HUES6 (cell line): ENCODE results near the gene SFMBT2.

Source experiments
- H3K27ac ChIP-seq: 2 replicates; pipeline ENCODE4 v1.7.0; 2013; ENCODE audit warnings: low read depth, mild to moderate bottlenecking, low read length, inconsistent platforms
- H3K27me3 ChIP-seq: 2 replicates; pipeline ENCODE4 v1.6.1; 2013; ENCODE audit warnings: low read length; ENCODE audit not compliant: control insufficient read depth, insufficient read depth
- H3K36me3 ChIP-seq: 2 replicates; pipeline ENCODE4 v1.6.1; 2013; ENCODE audit warnings: low read length; ENCODE audit not compliant: control insufficient read depth, insufficient read depth
- H3K4me1 ChIP-seq: 2 replicates; pipeline ENCODE4 v1.6.1; 2013; ENCODE audit warnings: low read length; ENCODE audit not compliant: control insufficient read depth, insufficient read depth
- H3K4me3 ChIP-seq: 2 replicates; pipeline ENCODE4 v1.5.1; 2013; ENCODE audit warnings: low read depth, low read length
- H3K9ac ChIP-seq: one replicate; pipeline ENCODE4 v1.6.1; 2013; ENCODE audit warnings: mild to moderate bottlenecking, low read length
- H3K9me3 ChIP-seq: 2 replicates; pipeline ENCODE4 v1.6.1; 2013; ENCODE audit warnings: low read depth, low read length; ENCODE audit not compliant: control insufficient read depth, insufficient read depth

The SFMBT2 gene

DNA sequence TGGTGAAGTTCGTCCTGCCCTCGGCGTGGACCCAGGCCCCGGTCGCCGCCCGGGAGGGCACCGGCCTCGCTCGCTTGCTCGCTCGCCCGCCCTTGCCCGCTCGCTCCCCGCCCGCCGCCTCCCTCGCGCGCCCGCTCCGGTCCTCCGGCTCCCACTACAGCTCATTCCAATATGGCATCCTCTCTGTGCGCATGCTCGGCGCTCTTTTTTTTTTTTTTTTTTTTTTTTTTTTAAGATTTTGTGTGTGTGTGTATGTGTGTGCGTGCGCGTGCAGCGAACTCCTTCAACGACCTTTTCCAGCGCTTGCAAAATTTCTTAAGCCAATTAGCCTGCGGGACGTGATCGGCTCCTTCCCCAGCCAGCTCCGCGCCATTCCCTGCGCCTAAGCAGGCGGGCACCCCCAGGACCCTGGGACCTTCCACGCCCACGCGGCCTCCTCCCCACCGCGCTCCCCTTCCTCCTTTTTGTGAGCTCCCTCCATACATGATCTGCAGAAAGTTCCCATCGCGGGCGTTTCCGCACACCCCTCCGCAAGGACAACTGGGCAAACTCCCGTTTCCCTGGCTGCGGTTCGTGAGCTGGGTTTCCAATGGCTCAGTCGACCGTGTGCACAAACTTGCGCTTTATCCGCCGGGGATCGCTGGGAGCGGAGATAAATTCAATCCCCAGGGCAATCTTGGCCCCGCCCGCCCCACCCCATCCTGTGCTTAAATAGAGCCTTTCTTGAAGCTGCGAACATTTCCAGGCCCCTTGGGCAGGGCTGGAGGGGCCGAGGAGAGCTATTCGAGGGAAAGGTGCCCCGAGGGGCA, at the start of gene SFMBT2:
Gene SFMBT2, minus strand, starts transcription at position 173 of the 809 bp plus-strand sequence. CDS start 29,136 bp downstream, outside the sequence.
- peaks cover 86% of the 10 kb centered on the region for H3K27me3 ChIP-seq
- H3K36me3 ChIP-seq = no peaks in the 10 kb centered on the region
- H3K9ac ChIP-seq = peak within 1 kb of the TSS; percentile 72
- peak within 1 kb of the TSS; percentile 96 for H3K4me3 ChIP-seq
- H3K27ac ChIP-seq = no peak within 1 kb of the TSS
- H3K4me1 ChIP-seq = peaks cover 25% of the 10 kb centered on the region
- no peaks in the 10 kb centered on the region for H3K9me3 ChIP-seq

DNA sequence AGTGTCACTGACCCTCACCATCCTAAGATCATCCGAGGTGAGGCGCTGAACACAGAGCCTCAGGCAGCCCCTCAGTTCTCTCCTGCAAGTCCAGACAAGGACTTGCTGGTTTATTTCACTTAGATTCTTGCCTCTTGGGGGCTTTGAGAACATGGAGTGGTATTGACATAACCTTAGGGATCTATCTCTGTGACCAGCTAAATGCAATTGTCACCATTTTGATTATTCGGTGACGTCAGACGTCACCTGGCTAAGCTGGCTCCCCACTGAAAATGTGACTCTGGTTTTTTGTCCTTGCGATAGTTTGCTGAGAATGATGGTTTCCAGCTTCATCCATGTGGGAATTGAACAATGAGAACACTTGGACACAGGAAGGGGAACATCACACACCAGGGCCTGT, 49.2 kb upstream of the SFMBT2 start:
- peaks cover 6% of the 10 kb centered on the region; the same call in 1 of the 2 replicates for H3K4me1 ChIP-seq
- no peaks in the 10 kb centered on the region for H3K36me3 ChIP-seq
- no peaks in the 10 kb centered on the region for H3K27me3 ChIP-seq
- no peaks in the 10 kb centered on the region for H3K9me3 ChIP-seq
- H3K27ac ChIP-seq = no peak overlapping the region
- H3K9ac ChIP-seq = no peak overlapping the region
- H3K4me3 ChIP-seq = no peak overlapping the region

DNA sequence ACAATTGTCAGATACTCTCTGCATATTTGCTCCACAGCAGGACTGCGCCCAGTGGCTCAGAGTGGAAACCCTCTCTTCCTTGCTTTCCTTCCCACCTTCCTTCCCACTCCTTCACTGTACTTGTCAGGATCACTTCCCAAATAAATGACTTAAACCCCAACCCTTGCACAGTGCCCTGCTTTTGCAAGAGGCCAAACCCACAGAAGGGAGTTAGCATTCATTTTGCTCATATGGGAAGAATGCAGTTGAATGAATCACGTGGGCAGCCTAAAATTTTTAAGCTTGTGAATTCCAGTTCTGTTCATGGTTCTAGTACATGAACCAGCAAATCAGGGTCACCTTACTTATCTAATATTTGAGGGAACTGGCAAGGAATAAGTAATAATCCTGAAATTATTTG, 47.7 kb upstream of the SFMBT2 start:
- Histone ChIP-seq H3K27me3 (no peaks in the 10 kb centered on the region), H3K9ac (no peak overlapping the region), H3K4me3 (no peak overlapping the region), H3K4me1 (peaks cover 6% of the 10 kb centered on the region; the same call in 1 of the 2 replicates), H3K9me3 (no peaks in the 10 kb centered on the region), H3K36me3 (no peaks in the 10 kb centered on the region), H3K27ac (no peak overlapping the region)

DNA sequence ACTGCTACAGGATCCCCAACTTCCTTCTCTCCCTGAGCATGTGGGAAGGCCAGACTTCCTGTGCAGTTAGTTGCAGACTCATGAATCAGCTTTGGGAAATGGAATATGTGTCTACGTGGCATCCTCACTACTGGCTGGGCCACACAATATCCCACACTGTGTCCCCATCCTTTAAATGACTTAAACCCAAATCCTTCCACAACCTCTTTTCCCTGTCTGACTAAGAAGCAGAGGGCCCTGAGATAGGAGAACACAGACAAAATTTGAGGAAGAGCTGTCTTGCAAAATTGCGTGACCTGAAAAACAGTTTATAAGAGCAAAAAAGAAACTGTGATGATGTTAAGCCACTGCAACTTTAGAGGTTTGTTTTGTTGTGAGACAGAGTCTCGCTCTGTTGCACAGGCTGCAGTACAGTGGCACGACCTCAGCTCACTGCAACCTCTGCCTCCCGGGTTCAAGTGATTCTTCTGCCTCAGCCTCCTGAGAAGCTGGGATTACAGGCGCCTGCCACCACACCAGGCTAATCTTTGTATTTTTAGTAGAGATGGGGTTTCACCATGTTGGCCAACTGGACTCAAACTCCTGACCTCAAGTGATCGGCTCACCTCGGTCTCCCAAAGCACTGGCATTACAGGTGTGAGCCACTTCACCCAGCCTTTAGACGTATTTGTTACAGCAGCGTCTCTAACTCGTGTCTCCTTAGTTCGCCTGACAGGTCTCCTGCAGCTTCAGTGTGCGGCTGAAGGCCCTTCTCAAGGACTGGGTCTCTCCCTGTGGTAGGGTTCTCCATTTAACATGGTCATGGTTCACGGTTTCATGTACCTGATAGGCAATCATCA, 46.9 kb upstream of the SFMBT2 start:
- Histone ChIP-seq H3K27ac (no peak overlapping the region), H3K9me3 (no peaks in the 10 kb centered on the region), H3K4me1 (peaks cover 6% of the 10 kb centered on the region; the same call in 1 of the 2 replicates), H3K36me3 (no peaks in the 10 kb centered on the region), H3K4me3 (no peak overlapping the region), H3K27me3 (no peaks in the 10 kb centered on the region), H3K9ac (no peak overlapping the region)

DNA sequence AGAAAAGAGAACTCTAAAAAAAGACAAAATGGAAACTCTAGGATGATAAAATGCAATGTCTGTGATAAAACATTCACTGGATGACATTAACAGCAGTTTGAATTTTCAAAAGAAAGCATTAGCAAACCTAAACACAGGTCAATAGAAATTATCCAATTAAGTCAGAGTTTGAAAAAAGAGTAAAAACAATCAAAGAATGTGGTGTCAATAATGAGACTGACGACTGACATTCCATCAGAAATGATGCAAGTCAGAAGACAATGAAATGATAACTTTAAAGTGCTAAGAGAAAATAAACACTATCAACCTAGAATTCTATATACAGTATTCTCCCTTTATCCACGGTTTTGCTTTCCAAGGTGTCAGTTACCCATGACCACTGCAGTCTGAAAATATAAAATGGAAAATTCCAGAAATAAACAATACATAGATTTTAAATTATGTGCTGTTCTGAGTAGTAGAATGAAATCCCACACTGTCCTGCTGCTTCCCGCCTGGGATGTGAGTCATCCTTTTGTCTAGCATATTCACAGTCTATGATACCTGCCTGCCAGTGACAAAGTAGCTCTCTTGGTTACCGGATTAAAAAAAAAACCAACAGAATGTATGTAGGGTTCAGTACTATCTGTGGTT, 38.3 kb upstream of the SFMBT2 start:
- Histone ChIP-seq H3K27me3 (no peaks in the 10 kb centered on the region), H3K9me3 (peaks cover 37% of the 10 kb centered on the region), H3K9ac (no peak overlapping the region), H3K27ac (no peak overlapping the region), H3K36me3 (no peaks in the 10 kb centered on the region), H3K4me3 (no peak overlapping the region), H3K4me1 (peaks cover 6% of the 10 kb centered on the region; the same call in 1 of the 2 replicates)

DNA sequence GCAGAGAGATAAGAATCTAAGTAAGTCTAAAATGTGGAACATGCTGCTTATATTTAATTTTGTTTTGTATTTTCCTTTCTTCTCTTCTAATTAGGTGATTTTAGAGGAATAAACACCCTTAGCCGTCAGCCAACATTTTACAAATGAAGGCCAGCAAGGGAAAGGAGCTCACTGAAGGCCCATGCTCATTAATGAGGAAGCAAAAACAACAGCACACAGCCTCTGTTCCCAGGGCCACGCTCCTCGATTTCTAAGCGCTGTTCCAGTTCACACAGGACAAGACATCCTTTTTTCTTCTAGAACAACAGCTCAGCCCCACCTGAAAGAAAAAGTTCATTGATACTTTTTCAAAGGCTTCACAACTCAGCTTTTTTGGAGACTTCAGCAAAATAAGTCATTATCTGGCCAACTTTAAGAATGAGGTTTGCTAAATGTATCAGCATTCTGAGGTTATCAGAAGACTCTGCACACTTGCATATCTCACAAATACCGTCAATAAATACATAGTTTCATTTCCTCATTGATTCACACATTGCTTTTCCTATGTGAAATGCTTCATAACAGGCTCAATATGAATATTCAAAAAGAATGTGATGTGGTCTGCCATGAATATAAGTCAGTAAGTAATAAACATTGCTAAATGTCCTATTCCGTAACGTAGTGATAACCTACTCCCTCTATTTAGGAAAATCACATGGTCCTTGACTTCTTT, 34.8 kb upstream of the SFMBT2 start:
- H3K36me3 ChIP-seq = no peaks in the 10 kb centered on the region
- H3K9ac ChIP-seq = no peak overlapping the region
- peaks cover 28% of the 10 kb centered on the region for H3K9me3 ChIP-seq
- H3K4me3 ChIP-seq = no peak overlapping the region
- no peaks in the 10 kb centered on the region for H3K27me3 ChIP-seq
- no peak overlapping the region for H3K27ac ChIP-seq
- peaks cover 6% of the 10 kb centered on the region; the same call in 1 of the 2 replicates for H3K4me1 ChIP-seq

DNA sequence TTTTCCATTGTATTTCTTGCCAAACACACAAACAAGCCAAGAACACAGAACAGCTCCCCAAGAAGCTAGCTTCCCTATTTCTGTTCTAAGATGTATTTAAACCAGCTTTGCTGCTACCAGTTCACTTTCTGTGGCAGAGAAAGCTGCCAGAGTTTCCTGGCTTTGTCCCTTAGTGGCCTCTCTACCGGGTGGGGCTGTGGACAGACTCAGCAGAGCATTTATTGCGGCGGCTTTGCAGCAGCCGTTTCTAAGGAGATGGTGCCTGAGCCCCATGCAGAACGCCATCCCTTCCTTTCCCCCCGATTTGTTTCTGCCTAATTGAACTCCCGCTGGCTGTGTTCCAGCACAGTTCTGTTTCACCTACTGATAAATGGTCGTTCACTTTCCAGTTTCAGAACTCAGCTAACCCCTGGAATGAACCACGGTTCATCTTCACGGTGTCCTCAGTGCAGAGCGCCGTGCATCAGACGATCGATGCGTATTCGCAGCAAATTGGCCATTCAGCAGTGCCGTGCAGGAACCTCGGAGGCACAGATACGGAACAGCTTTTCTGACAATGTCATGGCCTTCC, 33.8 kb upstream of the SFMBT2 start:
- Histone ChIP-seq H3K9me3 (peaks cover 18% of the 10 kb centered on the region), H3K4me3 (no peak overlapping the region), H3K36me3 (no peaks in the 10 kb centered on the region), H3K27ac (no peak overlapping the region), H3K27me3 (no peaks in the 10 kb centered on the region), H3K4me1 (peaks cover 6% of the 10 kb centered on the region; the same call in 1 of the 2 replicates), H3K9ac (no peak overlapping the region)

DNA sequence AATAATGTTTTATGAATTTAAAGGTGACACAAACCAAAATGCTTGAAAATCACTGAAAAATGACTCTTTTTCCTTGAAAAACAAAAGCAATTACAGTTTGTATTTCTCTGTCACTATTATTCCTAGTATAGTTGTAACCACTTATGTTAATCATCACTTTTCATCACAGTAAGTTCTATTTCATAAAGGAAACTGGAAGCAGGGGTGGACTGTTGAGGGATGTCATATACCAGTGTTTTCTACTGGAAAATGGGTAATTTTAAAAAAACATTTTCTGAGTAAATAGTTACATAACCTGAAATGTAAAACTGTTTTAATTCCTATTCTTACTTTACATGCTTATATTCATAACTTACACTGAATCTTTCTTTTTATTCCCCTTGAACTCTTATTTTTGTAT, 32.2 kb upstream of the SFMBT2 start:
- Histone ChIP-seq H3K4me3 (no peak overlapping the region), H3K27ac (no peak overlapping the region), H3K9me3 (peaks cover 2% of the 10 kb centered on the region), H3K27me3 (no peaks in the 10 kb centered on the region), H3K4me1 (peaks cover 6% of the 10 kb centered on the region; the same call in 1 of the 2 replicates), H3K36me3 (no peaks in the 10 kb centered on the region), H3K9ac (no peak overlapping the region)

DNA sequence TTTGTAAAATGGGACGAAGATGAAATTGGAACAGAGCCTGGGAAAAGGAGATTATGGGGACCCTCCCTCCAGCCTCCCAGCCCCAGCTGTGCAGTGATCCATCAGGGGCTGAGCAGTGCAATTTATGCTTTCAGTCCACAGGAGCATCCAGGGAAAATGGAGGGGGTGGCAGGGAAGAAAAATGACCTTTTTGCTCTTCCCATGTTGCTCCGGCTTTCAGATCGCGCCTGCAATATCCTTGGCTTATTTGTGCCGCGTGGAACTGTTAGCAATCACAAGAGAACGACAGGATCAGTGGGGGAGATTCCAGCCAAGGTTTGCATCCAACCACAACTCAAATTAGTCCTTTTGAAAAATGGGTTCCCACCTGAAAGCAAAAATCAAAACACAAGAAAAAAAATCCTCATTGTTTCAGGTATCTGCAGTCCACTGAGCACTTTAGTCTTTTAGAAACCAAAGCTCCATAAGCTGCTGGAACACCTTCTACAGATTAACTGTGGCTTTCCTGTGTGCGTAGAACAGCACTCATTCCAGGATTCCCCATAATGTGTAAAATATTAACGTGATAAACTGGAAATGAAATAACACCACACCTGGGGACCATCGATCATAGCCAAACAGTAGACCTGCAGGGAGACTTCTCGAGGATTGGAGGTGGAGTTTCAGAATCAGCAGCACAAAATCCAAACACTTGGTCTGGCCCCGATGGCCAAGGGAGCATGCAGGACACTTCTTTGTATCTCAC, 30.7 kb upstream of the SFMBT2 start:
- Histone ChIP-seq H3K4me3 (no peak overlapping the region), H3K36me3 (no peaks in the 10 kb centered on the region), H3K9ac (no peak overlapping the region), H3K9me3 (no peaks in the 10 kb centered on the region), H3K27me3 (no peaks in the 10 kb centered on the region), H3K4me1 (peaks cover 2% of the 10 kb centered on the region; the same call in 1 of the 2 replicates), H3K27ac (no peak overlapping the region)

DNA sequence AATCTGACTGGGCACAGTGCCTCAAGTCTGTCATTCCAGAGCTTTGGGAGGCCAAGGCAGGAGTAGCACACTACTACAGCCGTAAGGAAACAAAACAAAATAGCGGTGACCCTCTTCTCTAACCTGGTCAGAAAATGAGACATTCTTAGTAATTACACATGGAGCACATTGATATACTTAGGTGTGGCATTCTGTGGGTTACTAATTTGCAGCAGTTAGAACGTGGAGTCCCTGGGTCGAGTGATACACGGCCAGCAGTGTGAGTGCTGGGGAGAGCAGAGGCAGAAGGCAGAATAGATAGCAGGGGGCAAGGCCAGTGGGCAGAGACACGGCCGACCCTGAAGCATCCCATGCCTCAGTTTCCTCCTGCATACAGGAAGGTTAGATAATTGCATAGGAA, 28.9 kb upstream of the SFMBT2 start:
- H3K9me3 ChIP-seq = no peaks in the 10 kb centered on the region
- H3K4me1 ChIP-seq = no peaks in the 10 kb centered on the region
- no peak overlapping the region for H3K4me3 ChIP-seq
- H3K27ac ChIP-seq = no peak overlapping the region
- no peaks in the 10 kb centered on the region for H3K36me3 ChIP-seq
- no peak overlapping the region for H3K9ac ChIP-seq
- no peaks in the 10 kb centered on the region for H3K27me3 ChIP-seq
